HUES6 (cell line): Measurements from ENCODE around the gene FBXO2.

Source experiments
- H3K27ac ChIP-seq: 2 replicates; pipeline ENCODE4 v1.7.0; 2013; ENCODE audit warnings: low read depth, mild to moderate bottlenecking, low read length, inconsistent platforms
- H3K27me3 ChIP-seq: 2 replicates; pipeline ENCODE4 v1.6.1; 2013; ENCODE audit warnings: low read length; ENCODE audit not compliant: control insufficient read depth, insufficient read depth
- H3K36me3 ChIP-seq: 2 replicates; pipeline ENCODE4 v1.6.1; 2013; ENCODE audit warnings: low read length; ENCODE audit not compliant: control insufficient read depth, insufficient read depth
- H3K4me1 ChIP-seq: 2 replicates; pipeline ENCODE4 v1.6.1; 2013; ENCODE audit warnings: low read length; ENCODE audit not compliant: control insufficient read depth, insufficient read depth
- H3K4me3 ChIP-seq: 2 replicates; pipeline ENCODE4 v1.5.1; 2013; ENCODE audit warnings: low read depth, low read length
- H3K9ac ChIP-seq: one replicate; pipeline ENCODE4 v1.6.1; 2013; ENCODE audit warnings: mild to moderate bottlenecking, low read length
- H3K9me3 ChIP-seq: 2 replicates; pipeline ENCODE4 v1.6.1; 2013; ENCODE audit warnings: low read depth, low read length; ENCODE audit not compliant: control insufficient read depth, insufficient read depth

FBXO2 gene

GRCh38 chr1:11693024-11693590, 38.9 kb upstream of the FBXO2 start:
- Histone ChIP-seq H3K36me3 (no peaks in the 10 kb centered on the region), H3K4me1 (peaks cover 48% of the 10 kb centered on the region), H3K27me3 (peaks cover 21% of the 10 kb centered on the region; the same call in 1 of the 2 replicates), H3K9me3 (no peaks in the 10 kb centered on the region), H3K27ac (no peak overlapping the region), H3K9ac (peak overlapping the region; percentile 12), H3K4me3 (peak overlapping the region; percentile 14)

- Histone ChIP-seq H3K36me3 (no peaks in the 10 kb centered on the region), H3K9me3 (no peaks in the 10 kb centered on the region), H3K4me1 (peaks cover 46% of the 10 kb centered on the region), H3K4me3 (peak overlapping the region; percentile 86), H3K27ac (peak overlapping the region; percentile 55; the same call in 1 of the 2 replicates), H3K9ac (peak overlapping the region; percentile 91), H3K27me3 (peaks cover 21% of the 10 kb centered on the region; the same call in 1 of the 2 replicates)
Observed at GRCh38 chr1:11691928-11692711, 37.9 kb upstream of the FBXO2 start.

- Histone ChIP-seq H3K27me3 (peaks cover 21% of the 10 kb centered on the region; the same call in 1 of the 2 replicates), H3K27ac (peak within 1 kb of the TSS; percentile 83), H3K9me3 (no peaks in the 10 kb centered on the region), H3K4me3 (peak within 1 kb of the TSS; percentile 86), H3K9ac (peak within 1 kb of the TSS; percentile 97), H3K36me3 (no peaks in the 10 kb centered on the region), H3K4me1 (peaks cover 47% of the 10 kb centered on the region)
Observed at GRCh38 chr1:11691302-11691914, 37.2 kb upstream of the FBXO2 start, which contains the start of gene DRAXIN. Gene DRAXIN (plus strand): TSS chr1:11691710. CDS start chr1:11706259, 14,549 bp downstream.

- peaks cover 21% of the 10 kb centered on the region; the same call in 1 of the 2 replicates for H3K27me3 ChIP-seq
- peaks cover 4% of the 10 kb centered on the region; the same call in 1 of the 2 replicates for H3K36me3 ChIP-seq
- H3K9ac ChIP-seq = peak overlapping the region; percentile 97
- H3K4me3 ChIP-seq = peak overlapping the region; percentile 86
- peak overlapping the region; percentile 83 for H3K27ac ChIP-seq
- no peaks in the 10 kb centered on the region for H3K9me3 ChIP-seq
- peaks cover 53% of the 10 kb centered on the region for H3K4me1 ChIP-seq
Observed at GRCh38 chr1:11690397-11691301, 36.4 kb upstream of the FBXO2 start.

- Histone ChIP-seq H3K27ac (no peak overlapping the region), H3K9ac (peak overlapping the region; percentile 97), H3K36me3 (peaks cover 4% of the 10 kb centered on the region; the same call in 1 of the 2 replicates), H3K4me3 (no peak overlapping the region), H3K4me1 (peaks cover 58% of the 10 kb centered on the region), H3K27me3 (peaks cover 17% of the 10 kb centered on the region; the same call in 1 of the 2 replicates), H3K9me3 (no peaks in the 10 kb centered on the region)
Observed at GRCh38 chr1:11688506-11688905, 34.3 kb upstream of the FBXO2 start.

GRCh38 chr1:11685210-11685752, 31.1 kb upstream of the FBXO2 start:
- Histone ChIP-seq H3K4me1 (peaks cover 63% of the 10 kb centered on the region), H3K9ac (no peak overlapping the region), H3K36me3 (peaks cover 4% of the 10 kb centered on the region; the same call in 1 of the 2 replicates), H3K27ac (no peak overlapping the region), H3K9me3 (no peaks in the 10 kb centered on the region), H3K27me3 (no peaks in the 10 kb centered on the region; the same call in 1 of the 2 replicates), H3K4me3 (no peak overlapping the region)

- peak overlapping the region; percentile 64 for H3K27ac ChIP-seq
- no peaks in the 10 kb centered on the region for H3K27me3 ChIP-seq
- no peak overlapping the region for H3K4me3 ChIP-seq
- peaks cover 11% of the 10 kb centered on the region for H3K36me3 ChIP-seq
- peak overlapping the region; percentile 44 for H3K9ac ChIP-seq
- peaks cover 60% of the 10 kb centered on the region for H3K4me1 ChIP-seq
- H3K9me3 ChIP-seq = no peaks in the 10 kb centered on the region
Observed at GRCh38 chr1:11684070-11684469, 29.8 kb upstream of the FBXO2 start.

- Histone ChIP-seq H3K4me3 (peak overlapping the region; percentile 32), H3K27me3 (no peaks in the 10 kb centered on the region), H3K9me3 (no peaks in the 10 kb centered on the region), H3K9ac (peak overlapping the region; percentile 73), H3K4me1 (peaks cover 49% of the 10 kb centered on the region), H3K27ac (peak overlapping the region; percentile 90), H3K36me3 (peaks cover 19% of the 10 kb centered on the region)
Observed at GRCh38 chr1:11682799-11683198, 28.6 kb upstream of the FBXO2 start.

- peak overlapping the region; percentile 95 for H3K9ac ChIP-seq
- no peaks in the 10 kb centered on the region for H3K27me3 ChIP-seq
- peaks cover 47% of the 10 kb centered on the region for H3K4me1 ChIP-seq
- peak overlapping the region; percentile 90 for H3K27ac ChIP-seq
- H3K9me3 ChIP-seq = no peaks in the 10 kb centered on the region
- peak overlapping the region; percentile 82 for H3K4me3 ChIP-seq
- H3K36me3 ChIP-seq = peaks cover 24% of the 10 kb centered on the region
Observed at GRCh38 chr1:11682287-11682771, 28.1 kb upstream of the FBXO2 start.
